ENCODE results near the gene NR0B2. TPM values are rescaled to one million over a fixed set of nuclear protein-coding genes. Genes with fewer than 3 reads are reported as not detected.

The NR0B2 gene
- total RNA-seq, 1 donor from 2014 or later = not detected

DNA sequence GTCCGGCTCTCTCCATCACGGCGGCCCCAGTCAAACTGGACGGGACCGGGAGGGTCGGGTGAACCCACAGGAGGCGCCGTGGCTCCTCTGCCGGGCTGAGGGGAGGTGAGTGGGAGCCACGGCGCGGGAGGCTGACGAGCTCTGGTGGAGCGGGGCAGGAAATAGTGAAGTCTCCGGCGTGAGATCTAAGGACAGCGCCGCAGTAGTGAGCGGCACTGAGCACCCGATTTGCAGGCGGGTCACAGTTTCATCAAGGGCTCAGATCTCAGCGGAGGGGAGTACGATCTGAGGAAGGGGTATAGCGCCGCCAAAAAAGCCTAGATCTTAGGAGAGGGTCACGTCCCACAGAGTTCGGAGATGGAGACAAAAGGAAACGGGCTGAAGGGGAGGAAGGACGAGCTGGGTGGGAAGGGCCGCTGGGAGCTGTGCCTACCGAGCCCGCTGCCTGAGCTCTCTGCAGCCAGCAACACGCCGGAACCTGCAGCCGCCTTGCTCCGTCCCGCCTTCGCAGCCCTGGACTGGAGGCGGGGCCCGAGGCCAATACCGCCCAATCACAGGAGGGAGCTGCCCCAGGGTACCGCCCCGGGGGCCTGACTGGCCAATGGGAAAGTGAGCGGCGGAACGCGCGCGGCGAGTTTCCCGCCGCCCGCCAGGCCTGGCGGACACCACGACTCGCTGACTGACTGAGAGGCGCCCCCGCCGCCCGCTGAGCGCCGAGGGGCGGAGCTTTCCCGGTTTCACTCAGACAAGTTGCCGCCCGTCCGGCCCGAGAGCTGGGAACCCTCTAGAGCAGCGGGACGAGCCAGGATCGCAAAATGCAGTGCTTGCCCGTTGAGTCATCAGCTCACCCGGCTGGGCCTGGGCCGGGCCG is 48.9 kb downstream of the NR0B2 start:
- no peaks in the 10 kb centered on the region for H3K27me3 Mint-ChIP-seq (ENCODE audit: unreplicated experiment)
- peak overlapping the region; percentile 87 for H3K27ac Mint-ChIP-seq (ENCODE audit: unreplicated experiment)

DNA sequence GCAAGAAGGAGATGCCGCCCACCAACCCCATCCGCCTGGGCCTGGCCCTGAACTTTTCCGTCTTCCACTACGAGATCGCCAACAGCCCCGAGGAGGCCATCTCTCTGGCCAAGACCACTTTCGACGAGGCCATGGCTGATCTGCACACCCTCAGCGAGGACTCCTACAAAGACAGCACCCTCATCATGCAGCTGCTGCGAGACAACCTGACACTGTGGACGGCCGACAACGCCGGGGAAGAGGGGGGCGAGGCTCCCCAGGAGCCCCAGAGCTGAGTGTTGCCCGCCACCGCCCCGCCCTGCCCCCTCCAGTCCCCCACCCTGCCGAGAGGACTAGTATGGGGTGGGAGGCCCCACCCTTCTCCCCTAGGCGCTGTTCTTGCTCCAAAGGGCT is 50.1 kb downstream of the NR0B2 start:
- Mint-ChIP-seq H3K36me3 (ENCODE audit: unreplicated experiment) (no peaks in the 10 kb centered on the region), H3K27ac (ENCODE audit: unreplicated experiment) (no peak overlapping the region), H3K27me3 (ENCODE audit: unreplicated experiment) (no peaks in the 10 kb centered on the region), H3K9me3 (ENCODE audit: unreplicated experiment) (no peaks in the 10 kb centered on the region), H3K4me1 (ENCODE audit: unreplicated experiment) (peaks cover 22% of the 10 kb centered on the region), H3K4me3 (ENCODE audit: unreplicated experiment) (no peak overlapping the region)
- TF ChIP-seq, protein P1, sequence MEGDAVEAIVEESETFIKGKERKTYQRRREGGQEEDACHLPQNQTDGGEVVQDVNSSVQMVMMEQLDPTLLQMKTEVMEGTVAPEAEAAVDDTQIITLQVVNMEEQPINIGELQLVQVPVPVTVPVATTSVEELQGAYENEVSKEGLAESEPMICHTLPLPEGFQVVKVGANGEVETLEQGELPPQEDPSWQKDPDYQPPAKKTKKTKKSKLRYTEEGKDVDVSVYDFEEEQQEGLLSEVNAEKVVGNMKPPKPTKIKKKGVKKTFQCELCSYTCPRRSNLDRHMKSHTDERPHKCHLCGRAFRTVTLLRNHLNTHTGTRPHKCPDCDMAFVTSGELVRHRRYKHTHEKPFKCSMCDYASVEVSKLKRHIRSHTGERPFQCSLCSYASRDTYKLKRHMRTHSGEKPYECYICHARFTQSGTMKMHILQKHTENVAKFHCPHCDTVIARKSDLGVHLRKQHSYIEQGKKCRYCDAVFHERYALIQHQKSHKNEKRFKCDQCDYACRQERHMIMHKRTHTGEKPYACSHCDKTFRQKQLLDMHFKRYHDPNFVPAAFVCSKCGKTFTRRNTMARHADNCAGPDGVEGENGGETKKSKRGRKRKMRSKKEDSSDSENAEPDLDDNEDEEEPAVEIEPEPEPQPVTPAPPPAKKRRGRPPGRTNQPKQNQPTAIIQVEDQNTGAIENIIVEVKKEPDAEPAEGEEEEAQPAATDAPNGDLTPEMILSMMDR (IDR thresholded peaks at IDR 0.05) = no peak
- no peak for DNase-seq (ENCODE audit: extremely low spot score, unreplicated experiment)

More for the DNA sequence above, 48.9 kb downstream of the NR0B2 start:
- H3K36me3 Mint-ChIP-seq (ENCODE audit: unreplicated experiment) = no peaks in the 10 kb centered on the region
- no peaks in the 10 kb centered on the region for H3K9me3 Mint-ChIP-seq (ENCODE audit: unreplicated experiment)
- H3K4me3 Mint-ChIP-seq (ENCODE audit: unreplicated experiment) = peak overlapping the region; percentile 92
- peaks cover 22% of the 10 kb centered on the region for H3K4me1 Mint-ChIP-seq (ENCODE audit: unreplicated experiment)
- TF ChIP-seq, protein P1 (IDR thresholded peaks at IDR 0.05) = no peak
- DNase-seq (ENCODE audit: extremely low spot score, unreplicated experiment) = peak; percentile 99

DNA sequence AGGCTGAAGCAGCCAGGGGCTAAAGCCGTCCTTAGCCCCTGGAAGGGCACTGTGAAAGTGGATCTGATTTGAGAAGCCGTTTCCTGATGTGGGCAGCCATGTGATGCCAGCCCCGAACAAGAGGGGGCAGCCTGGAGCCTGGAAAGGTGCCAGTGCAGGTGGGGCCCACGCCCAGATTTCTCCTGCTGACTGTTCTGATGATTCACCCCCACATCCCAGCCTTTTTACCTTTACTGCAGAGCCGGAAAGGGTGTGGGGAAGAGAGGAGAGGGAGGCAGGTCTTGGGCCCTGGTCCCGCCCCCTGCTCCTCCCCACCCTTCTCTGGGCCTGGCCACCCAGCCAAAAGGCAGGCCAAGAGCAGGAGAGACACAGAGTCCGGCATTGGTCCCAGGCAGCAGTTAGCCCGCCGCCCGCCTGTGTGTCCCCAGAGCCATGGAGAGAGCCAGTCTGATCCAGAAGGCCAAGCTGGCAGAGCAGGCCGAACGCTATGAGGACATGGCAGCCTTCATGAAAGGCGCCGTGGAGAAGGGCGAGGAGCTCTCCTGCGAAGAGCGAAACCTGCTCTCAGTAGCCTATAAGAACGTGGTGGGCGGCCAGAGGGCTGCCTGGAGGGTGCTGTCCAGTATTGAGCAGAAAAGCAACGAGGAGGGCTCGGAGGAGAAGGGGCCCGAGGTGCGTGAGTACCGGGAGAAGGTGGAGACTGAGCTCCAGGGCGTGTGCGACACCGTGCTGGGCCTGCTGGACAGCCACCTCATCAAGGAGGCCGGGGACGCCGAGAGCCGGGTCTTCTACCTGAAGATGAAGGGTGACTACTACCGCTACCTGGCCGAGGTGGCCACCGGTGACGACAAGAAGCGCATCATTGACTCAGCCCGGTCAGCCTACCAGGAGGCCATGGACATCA is 50.7 kb downstream of the NR0B2 start, which contains the start of gene SFN:
Gene SFN, plus strand, starts transcription at position 369 of the 904 bp plus-strand sequence. Its CDS starts 64 bp downstream, at position 433.
- H3K27ac Mint-ChIP-seq (ENCODE audit: unreplicated experiment) = no peak within 1 kb of the TSS
- no peaks in the 10 kb centered on the region for H3K27me3 Mint-ChIP-seq (ENCODE audit: unreplicated experiment)
- H3K36me3 Mint-ChIP-seq (ENCODE audit: unreplicated experiment) = no peaks in the 10 kb centered on the region
- no peaks in the 10 kb centered on the region for H3K9me3 Mint-ChIP-seq (ENCODE audit: unreplicated experiment)
- H3K4me3 Mint-ChIP-seq (ENCODE audit: unreplicated experiment) = peak within 1 kb of the TSS; percentile 22
- DNase-seq (ENCODE audit: extremely low spot score, unreplicated experiment) = no peak
- TF ChIP-seq, protein P1 (IDR thresholded peaks at IDR 0.05) = peak; percentile 18
- peaks cover 22% of the 10 kb centered on the region for H3K4me1 Mint-ChIP-seq (ENCODE audit: unreplicated experiment)

DNA sequence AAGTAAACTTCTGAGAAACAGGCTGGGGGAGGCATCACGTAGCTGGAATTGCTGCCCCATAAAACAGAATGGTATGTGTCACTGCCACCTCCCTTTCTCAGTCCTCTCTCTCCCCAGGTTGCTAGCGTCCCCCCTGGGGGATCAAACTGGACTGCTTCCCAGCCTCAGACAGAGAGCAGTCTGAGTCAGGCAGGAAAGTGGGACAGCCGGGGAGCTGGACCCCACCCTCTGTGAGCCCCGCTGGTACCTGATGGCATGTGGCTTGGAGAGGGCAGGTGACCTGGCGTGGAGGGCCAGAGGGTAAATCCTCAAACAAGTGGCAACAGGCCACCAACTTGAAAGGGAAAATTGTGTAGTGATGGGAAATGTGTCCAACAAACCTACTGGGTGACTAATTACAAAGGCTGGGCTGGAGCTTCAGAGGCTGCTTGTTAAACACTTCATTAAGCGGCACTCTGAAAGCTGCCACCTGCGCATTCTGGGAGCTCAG is 51.8 kb downstream of the NR0B2 start:
- DNase-seq (ENCODE audit: extremely low spot score, unreplicated experiment) = no peak
- no peaks in the 10 kb centered on the region for H3K27me3 Mint-ChIP-seq (ENCODE audit: unreplicated experiment)
- H3K9me3 Mint-ChIP-seq (ENCODE audit: unreplicated experiment) = no peaks in the 10 kb centered on the region
- H3K4me1 Mint-ChIP-seq (ENCODE audit: unreplicated experiment) = peaks cover 22% of the 10 kb centered on the region
- no peak overlapping the region for H3K4me3 Mint-ChIP-seq (ENCODE audit: unreplicated experiment)
- no peaks in the 10 kb centered on the region for H3K36me3 Mint-ChIP-seq (ENCODE audit: unreplicated experiment)
- TF ChIP-seq, protein P1 (IDR thresholded peaks at IDR 0.05) = no peak
- no peak overlapping the region for H3K27ac Mint-ChIP-seq (ENCODE audit: unreplicated experiment)

Other genes with a start within 250 kb of the NR0B2 start
- 70.0 and 78.7 TPM in 2 replicates for gene ARID1A, start 218.0 kb downstream of the NR0B2 start, total RNA-seq
- gene PIGV, start 126.0 kb downstream of the NR0B2 start, total RNA-seq = 14.2 TPM in 2 replicates
- gene ZDHHC18, start 87.3 kb downstream of the NR0B2 start, total RNA-seq = 19.8 and 24.2 TPM in 2 replicates
- not detected in 2 replicates for gene SFN, start 50.8 kb downstream of the NR0B2 start, total RNA-seq
- gene GPN2, start 23.7 kb downstream of the NR0B2 start, total RNA-seq = 26.4 and 26.6 TPM in 2 replicates
- gene GPATCH3, start 13.5 kb downstream of the NR0B2 start, total RNA-seq = 19.9 and 20.4 TPM in 2 replicates
- gene NUDC, start 7.8 kb upstream of the NR0B2 start, total RNA-seq = 51.0 and 54.3 TPM in 2 replicates
- gene KDF1, start 46.5 kb upstream of the NR0B2 start, total RNA-seq = not detected in 2 replicates
- 33.7 and 36.3 TPM in 2 replicates for gene TRNP1, start 79.7 kb upstream of the NR0B2 start, total RNA-seq
- 6.8 and 7.9 TPM in 2 replicates for gene TENT5B, start 98.9 kb upstream of the NR0B2 start, total RNA-seq
- gene SLC9A1, start 241.2 kb upstream of the NR0B2 start, total RNA-seq = 32.5 and 34.2 TPM in 2 replicates